T-helper 22 cell (primary cell): ENCODE measurements around the gene RBFOX2.
"Not testable (repeated sequence)": the region's sequence is repeated elsewhere in the genome, so short reads cannot be mapped to it uniquely, and the experiment has no call there.

Experiments used
- DNase-seq: peaks from one replicate; pipeline ENCODE4 v3.0.0-alpha.2; 2020; ENCODE audit warnings: low read depth

RBFOX2 gene

GRCh38 chr22:35824256-35824655 is 204.4 kb downstream of the RBFOX2 start:
- DNase-seq, result no peak

- DNase-seq, result no peak
These were observed 207.0 kb downstream of the RBFOX2 start for GRCh38 chr22:35821654-35822053.

- DNase-seq, result no peak
These were observed 209.2 kb downstream of the RBFOX2 start for GRCh38 chr22:35819421-35819820.

- no peak for DNase-seq
These were observed 209.7 kb downstream of the RBFOX2 start for GRCh38 chr22:35818897-35819296.

- no peak for DNase-seq
These were observed 216.0 kb downstream of the RBFOX2 start for GRCh38 chr22:35812600-35812999.

- no peak for DNase-seq
These were observed 217.0 kb downstream of the RBFOX2 start for GRCh38 chr22:35811670-35812069.

- no peak for DNase-seq
These were observed 218.8 kb downstream of the RBFOX2 start for GRCh38 chr22:35809816-35810215.

GRCh38 chr22:35808377-35808776 is 220.2 kb downstream of the RBFOX2 start:
- no peak for DNase-seq

GRCh38 chr22:35806668-35807067 is 222.0 kb downstream of the RBFOX2 start:
- not testable (repeated sequence) for DNase-seq

- no peak for DNase-seq
These were observed 223.2 kb downstream of the RBFOX2 start for GRCh38 chr22:35805466-35805865.

- DNase-seq, result no peak
These were observed 224.2 kb downstream of the RBFOX2 start for GRCh38 chr22:35804421-35804820.

- DNase-seq, result no peak
These were observed 225.7 kb downstream of the RBFOX2 start for GRCh38 chr22:35802885-35803284.

- DNase-seq, result not testable (repeated sequence)
These were observed 227.3 kb downstream of the RBFOX2 start for GRCh38 chr22:35801301-35801700.

GRCh38 chr22:35799150-35799549 is 229.5 kb downstream of the RBFOX2 start:
- DNase-seq, result no peak

GRCh38 chr22:35797411-35797810 is 231.2 kb downstream of the RBFOX2 start:
- DNase-seq, result no peak

- DNase-seq, result no peak
These were observed 233.1 kb downstream of the RBFOX2 start for GRCh38 chr22:35795476-35795875.

- no peak for DNase-seq
These were observed 236.1 kb downstream of the RBFOX2 start for GRCh38 chr22:35792506-35792905.

- not testable (repeated sequence) for DNase-seq
These were observed 236.8 kb downstream of the RBFOX2 start for GRCh38 chr22:35791788-35792187.

- no peak for DNase-seq
These were observed 243.3 kb downstream of the RBFOX2 start for GRCh38 chr22:35785181-35785923.

- DNase-seq, result no peak
These were observed 244.0 kb downstream of the RBFOX2 start for GRCh38 chr22:35784633-35785032.

- no peak for DNase-seq
These were observed 244.5 kb downstream of the RBFOX2 start for GRCh38 chr22:35783943-35784614.

- no peak for DNase-seq
These were observed 246.1 kb downstream of the RBFOX2 start for GRCh38 chr22:35782504-35782903.

- DNase-seq, result no peak
These were observed 246.7 kb downstream of the RBFOX2 start for GRCh38 chr22:35781898-35782297.
